Tibial nerve (tissue), 4 donors: ENCODE data around the gene HGS.

Experiments used
- CTCF ChIP-seq, 5 experiments: fragments of 200-600 bp in 3 of 5; fragments of 450-650 bp in 2 of 5; sonication (generic) in 3 of 5; IDR thresholded peaks; one replicate each; pipeline ENCODE4 v1.5.1; 2016 to 2019; ENCODE audit warnings: antibody characterized with exemption in 5 of 5, mild to moderate bottlenecking in 3 of 5, moderate library complexity in 2 of 5
- EP300 ChIP-seq, 2 donors: sonication (generic); formaldehyde crosslinking; IDR thresholded peaks; one replicate each; pipeline ENCODE4 v1.6.1; 2017; ENCODE audit warnings: antibody characterized with exemption in 2 of 2, mild to moderate bottlenecking in 1 of 2
- POLR2A ChIP-seq, 2 donors: fragments of 450-650 bp; IDR thresholded peaks; one replicate each; pipeline ENCODE4 v1.6.1; 2017; ENCODE audit warnings: antibody characterized with exemption in 2 of 2, mild to moderate bottlenecking in 2 of 2, moderate library complexity in 2 of 2

DNA sequence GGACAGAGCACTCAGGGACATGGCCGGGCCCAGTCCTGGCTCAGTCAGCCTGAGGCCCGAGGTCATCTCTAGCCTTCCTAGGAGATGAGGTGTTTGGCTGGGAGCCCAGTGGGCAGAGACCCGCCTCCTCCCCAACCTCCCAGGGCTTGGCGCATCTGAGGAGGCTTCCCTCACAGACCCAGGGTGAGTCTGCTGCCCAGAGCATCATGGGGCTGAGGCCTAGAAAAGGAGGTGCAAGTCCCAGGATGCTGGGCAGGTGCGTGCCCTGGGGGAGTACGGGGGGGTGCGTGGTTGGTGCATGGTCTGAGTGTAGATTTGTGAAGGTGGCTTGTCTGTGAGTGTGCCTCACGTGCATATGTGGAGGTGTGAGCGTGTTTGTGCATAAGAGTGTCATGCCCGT is 32.1 kb upstream of the HGS start:
- TF ChIP-seq CTCF (IDR thresholded peaks at IDR 0.05): no peak
- no peak for TF ChIP-seq EP300 (IDR thresholded peaks at IDR 0.05)
- no peak for TF ChIP-seq POLR2A (IDR thresholded peaks at IDR 0.05)
